WTC11 (cell line): ENCODE data around the gene KIF6. TPM values are rescaled to one million over a fixed set of nuclear protein-coding genes. Genes with fewer than 3 reads are reported as not detected.

Experiments
- ATAC-seq: fragments of 200-7000 bp; cut with Tn5 transposase; 2 replicates; pipeline ENCODE4 v1.10.0; 2021; ENCODE audit warnings: mild to moderate bottlenecking, moderate library complexity
- CTCF ChIA-PET: fragments of 300-600 bp; sonication (Branson Sonifier 250); formaldehyde crosslinking; loops from one replicate; lab custom pipeline; 2021; ENCODE audit warnings: antibody characterized with exemption; lab: Charles Lee
- POLR2A ChIA-PET: fragments of 350-600 bp; sonication (Branson Sonifier 250); formaldehyde crosslinking; loops from one replicate; lab custom pipeline; 2021; ENCODE audit warnings: antibody characterized with exemption; lab: Charles Lee
- DNase-seq: peaks from one replicate; pipeline ENCODE4 v3.0.0; 2021; ENCODE audit warnings: low spot score
- H3K27ac Mint-ChIP-seq: 2 replicates; pipeline ENCODE4 v1.8.0; 2021; ENCODE audit warnings: mixed read lengths
- H3K27me3 Mint-ChIP-seq: 2 replicates; pipeline ENCODE4 v1.8.0; 2021; ENCODE audit warnings: low read depth, mild to moderate bottlenecking, moderate library complexity, mixed read lengths
- H3K36me3 Mint-ChIP-seq: 2 replicates; pipeline ENCODE4 v1.8.0; 2021; ENCODE audit warnings: mixed read lengths
- H3K4me1 Mint-ChIP-seq: 2 replicates; pipeline ENCODE4 v1.8.0; 2022; ENCODE audit warnings: mixed read lengths
- H3K4me3 Mint-ChIP-seq: 2 replicates; pipeline ENCODE4 v1.8.0; 2021; ENCODE audit warnings: mild to moderate bottlenecking, moderate library complexity, mixed read lengths
- H3K9me3 Mint-ChIP-seq: 2 replicates; pipeline ENCODE4 v1.8.0; 2021; ENCODE audit warnings: mixed read lengths
- CREB1 ChIP-seq: sonication (generic); formaldehyde crosslinking; IDR thresholded peaks from 2 replicates; pipeline ENCODE4 v1.8.0; 2023; ENCODE audit warnings: mild to moderate bottlenecking, missing genetic modification reagents
- CREM ChIP-seq: sonication (generic); formaldehyde crosslinking; IDR thresholded peaks from 2 replicates; pipeline ENCODE4 v1.8.1; 2022; ENCODE audit warnings: mild to moderate bottlenecking, missing genetic modification reagents, moderate library complexity
- FOXJ3 ChIP-seq: sonication (generic); formaldehyde crosslinking; IDR thresholded peaks from 2 replicates; pipeline ENCODE4 v1.9.0; 2021; ENCODE audit warnings: missing genetic modification reagents, mild to moderate bottlenecking, borderline replicate concordance
- GTF2I ChIP-seq: fragments of 250-450 bp; sonication (Bioruptor Pico); conservative IDR thresholded peaks from 2 replicates; pipeline ENCODE4 v1.4.0; 2021; ENCODE audit warnings: mild to moderate bottlenecking
- MXD4 ChIP-seq: fragments of 250-450 bp; sonication (Bioruptor Pico); IDR thresholded peaks from 2 replicates; pipeline ENCODE4 v1.8.0; 2021; ENCODE audit warnings: mild to moderate bottlenecking, moderate library complexity, borderline replicate concordance
- MYBL2 ChIP-seq: sonication (generic); formaldehyde crosslinking; IDR thresholded peaks from 2 replicates; pipeline ENCODE4 v1.8.1; 2023; ENCODE audit warnings: mild to moderate bottlenecking, moderate library complexity, missing genetic modification reagents
- NFATC4 ChIP-seq: fragments of 250-450 bp; sonication (Bioruptor Pico); IDR thresholded peaks from 2 replicates; pipeline ENCODE4 v1.9.0; 2021; ENCODE audit warnings: mild to moderate bottlenecking
- NR1H2 ChIP-seq: sonication (generic); formaldehyde crosslinking; IDR thresholded peaks from 2 replicates; pipeline ENCODE4 v1.9.0; 2021; ENCODE audit warnings: mild to moderate bottlenecking, moderate library complexity, missing genetic modification reagents
- NR2C2 ChIP-seq: sonication (generic); formaldehyde crosslinking; IDR thresholded peaks from 2 replicates; pipeline ENCODE4 v1.8.0; 2022; ENCODE audit warnings: mild to moderate bottlenecking, missing genetic modification reagents
- RELA ChIP-seq: sonication (generic); formaldehyde crosslinking; IDR thresholded peaks from 2 replicates; pipeline ENCODE4 v1.8.1; 2022; ENCODE audit warnings: missing genetic modification reagents, mild to moderate bottlenecking, borderline replicate concordance
- RORB ChIP-seq: fragments of 250-450 bp; sonication (Bioruptor Pico); IDR thresholded peaks from 2 replicates; pipeline ENCODE4 v1.9.0; 2021; ENCODE audit warnings: mild to moderate bottlenecking
- TEAD1 ChIP-seq: sonication (generic); formaldehyde crosslinking; IDR thresholded peaks from 2 replicates; pipeline ENCODE4 v1.8.0; 2022; ENCODE audit warnings: mild to moderate bottlenecking, missing genetic modification reagents
- TEAD4 ChIP-seq: sonication (generic); formaldehyde crosslinking; IDR thresholded peaks from 2 replicates; pipeline ENCODE4 v1.8.0; 2022; ENCODE audit warnings: mild to moderate bottlenecking, missing genetic modification reagents
- ZBTB21 ChIP-seq: sonication (generic); formaldehyde crosslinking; IDR thresholded peaks from 2 replicates; pipeline ENCODE4 v1.8.1; 2023; ENCODE audit warnings: mild to moderate bottlenecking, missing genetic modification reagents, borderline replicate concordance
- ZNF263 ChIP-seq: sonication (generic); formaldehyde crosslinking; IDR thresholded peaks from 2 replicates; pipeline ENCODE4 v1.8.1; 2022; ENCODE audit warnings: low read depth, mild to moderate bottlenecking, moderate library complexity, missing genetic modification reagents
- ZNF317 ChIP-seq: sonication (generic); formaldehyde crosslinking; IDR thresholded peaks from 2 replicates; pipeline ENCODE4 v1.8.1; 2023; ENCODE audit warnings: low read depth, mild to moderate bottlenecking, moderate library complexity, missing genetic modification reagents, borderline replicate concordance
- ZNF416 ChIP-seq: fragments of 250-450 bp; sonication (Bioruptor Pico); IDR thresholded peaks from 2 replicates; pipeline ENCODE4 v1.9.0; 2021; ENCODE audit warnings: mild to moderate bottlenecking, inconsistent platforms
- ZNF423 ChIP-seq: fragments of 250-450 bp; sonication (Bioruptor Pico); IDR thresholded peaks from 2 replicates; pipeline ENCODE4 v2.1.2; 2022; ENCODE audit warnings: mild to moderate bottlenecking, moderate library complexity
- ZNF671 ChIP-seq: fragments of 250-450 bp; sonication (Bioruptor Pico); IDR thresholded peaks from 2 replicates; pipeline ENCODE4 v1.8.0; 2021; ENCODE audit warnings: mild to moderate bottlenecking
- total RNA-seq: library from RNA; stranded (reverse); gene quantifications from 3 replicates; pipeline ENCODE4 v1.2.3, GENCODE V29; 2021
- TF ChIP-seq, protein P1 (sequence below): sonication (generic); formaldehyde crosslinking; IDR thresholded peaks from 2 replicates; pipeline ENCODE4 v1.8.0; 2023; ENCODE audit warnings: mild to moderate bottlenecking, missing genetic modification reagents
- TF ChIP-seq, protein P2 (sequence below): fragments of 200-600 bp; IDR thresholded peaks from 2 replicates; pipeline ENCODE4 v1.8.0; 2022; ENCODE audit warnings: antibody characterized with exemption
- TF ChIP-seq, protein P3 (sequence below): sonication (generic); formaldehyde crosslinking; IDR thresholded peaks from 2 replicates; pipeline ENCODE4 v1.8.1; 2023; ENCODE audit warnings: mild to moderate bottlenecking, missing genetic modification reagents, moderate library complexity
- TF ChIP-seq, protein P4 (sequence below): sonication (generic); formaldehyde crosslinking; IDR thresholded peaks from 2 replicates; pipeline ENCODE4 v1.8.1; 2022; ENCODE audit warnings: low read depth, missing genetic modification reagents, borderline replicate concordance
- TF ChIP-seq, protein P5 (sequence below): fragments of 250-450 bp; sonication (Bioruptor Pico); IDR thresholded peaks from 2 replicates; pipeline ENCODE4 v1.8.0; 2021; ENCODE audit warnings: mild to moderate bottlenecking

Gene KIF6
- total RNA-seq, 1 experiment from 2014 or later: 0.57 TPM

DNA sequence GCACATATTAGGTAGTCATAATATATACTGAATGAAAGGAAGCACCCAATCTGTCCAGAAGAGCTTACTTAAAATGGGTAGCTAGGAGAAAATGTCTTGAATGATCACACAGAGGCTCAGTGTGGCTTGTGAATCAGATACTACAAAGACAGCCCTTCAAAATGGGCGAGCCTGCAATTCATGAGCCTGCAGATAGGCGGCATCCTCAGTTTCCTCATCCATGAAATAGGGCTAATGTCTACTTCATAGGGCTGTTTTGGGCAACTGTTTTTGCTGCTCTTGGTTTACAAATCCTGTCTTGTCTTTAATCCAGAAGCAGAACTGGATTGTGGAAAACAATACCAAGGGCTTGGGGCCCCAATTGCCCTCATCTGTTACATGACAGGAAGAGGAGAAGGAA lies 273.4 kb downstream of the KIF6 start:
- H3K27ac Mint-ChIP-seq: no peak overlapping the region
- DNase-seq (peak; percentile 55), ATAC-seq (peak; percentile 46; the same call in 1 of the 2 replicates)
- POLR2A ChIA-PET: no interaction called here
- peaks cover 18% of the 10 kb centered on the region for H3K9me3 Mint-ChIP-seq
- TF ChIP-seq, protein P1, sequence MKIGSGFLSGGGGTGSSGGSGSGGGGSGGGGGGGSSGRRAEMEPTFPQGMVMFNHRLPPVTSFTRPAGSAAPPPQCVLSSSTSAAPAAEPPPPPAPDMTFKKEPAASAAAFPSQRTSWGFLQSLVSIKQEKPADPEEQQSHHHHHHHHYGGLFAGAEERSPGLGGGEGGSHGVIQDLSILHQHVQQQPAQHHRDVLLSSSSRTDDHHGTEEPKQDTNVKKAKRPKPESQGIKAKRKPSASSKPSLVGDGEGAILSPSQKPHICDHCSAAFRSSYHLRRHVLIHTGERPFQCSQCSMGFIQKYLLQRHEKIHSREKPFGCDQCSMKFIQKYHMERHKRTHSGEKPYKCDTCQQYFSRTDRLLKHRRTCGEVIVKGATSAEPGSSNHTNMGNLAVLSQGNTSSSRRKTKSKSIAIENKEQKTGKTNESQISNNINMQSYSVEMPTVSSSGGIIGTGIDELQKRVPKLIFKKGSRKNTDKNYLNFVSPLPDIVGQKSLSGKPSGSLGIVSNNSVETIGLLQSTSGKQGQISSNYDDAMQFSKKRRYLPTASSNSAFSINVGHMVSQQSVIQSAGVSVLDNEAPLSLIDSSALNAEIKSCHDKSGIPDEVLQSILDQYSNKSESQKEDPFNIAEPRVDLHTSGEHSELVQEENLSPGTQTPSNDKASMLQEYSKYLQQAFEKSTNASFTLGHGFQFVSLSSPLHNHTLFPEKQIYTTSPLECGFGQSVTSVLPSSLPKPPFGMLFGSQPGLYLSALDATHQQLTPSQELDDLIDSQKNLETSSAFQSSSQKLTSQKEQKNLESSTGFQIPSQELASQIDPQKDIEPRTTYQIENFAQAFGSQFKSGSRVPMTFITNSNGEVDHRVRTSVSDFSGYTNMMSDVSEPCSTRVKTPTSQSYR (CRISPR knock-in tag): no peak
- TF ChIP-seq GTF2I (CRISPR knock-in tag) (peak; percentile 92), NR1H2 (no peak), FOXJ3 (no peak), ZNF416 (CRISPR knock-in tag) (no peak), CREB1 (no peak), MXD4 (CRISPR knock-in tag) (no peak)
- TF ChIP-seq, protein P2, sequence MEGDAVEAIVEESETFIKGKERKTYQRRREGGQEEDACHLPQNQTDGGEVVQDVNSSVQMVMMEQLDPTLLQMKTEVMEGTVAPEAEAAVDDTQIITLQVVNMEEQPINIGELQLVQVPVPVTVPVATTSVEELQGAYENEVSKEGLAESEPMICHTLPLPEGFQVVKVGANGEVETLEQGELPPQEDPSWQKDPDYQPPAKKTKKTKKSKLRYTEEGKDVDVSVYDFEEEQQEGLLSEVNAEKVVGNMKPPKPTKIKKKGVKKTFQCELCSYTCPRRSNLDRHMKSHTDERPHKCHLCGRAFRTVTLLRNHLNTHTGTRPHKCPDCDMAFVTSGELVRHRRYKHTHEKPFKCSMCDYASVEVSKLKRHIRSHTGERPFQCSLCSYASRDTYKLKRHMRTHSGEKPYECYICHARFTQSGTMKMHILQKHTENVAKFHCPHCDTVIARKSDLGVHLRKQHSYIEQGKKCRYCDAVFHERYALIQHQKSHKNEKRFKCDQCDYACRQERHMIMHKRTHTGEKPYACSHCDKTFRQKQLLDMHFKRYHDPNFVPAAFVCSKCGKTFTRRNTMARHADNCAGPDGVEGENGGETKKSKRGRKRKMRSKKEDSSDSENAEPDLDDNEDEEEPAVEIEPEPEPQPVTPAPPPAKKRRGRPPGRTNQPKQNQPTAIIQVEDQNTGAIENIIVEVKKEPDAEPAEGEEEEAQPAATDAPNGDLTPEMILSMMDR: peak; percentile 82
- TF ChIP-seq, protein P3, sequence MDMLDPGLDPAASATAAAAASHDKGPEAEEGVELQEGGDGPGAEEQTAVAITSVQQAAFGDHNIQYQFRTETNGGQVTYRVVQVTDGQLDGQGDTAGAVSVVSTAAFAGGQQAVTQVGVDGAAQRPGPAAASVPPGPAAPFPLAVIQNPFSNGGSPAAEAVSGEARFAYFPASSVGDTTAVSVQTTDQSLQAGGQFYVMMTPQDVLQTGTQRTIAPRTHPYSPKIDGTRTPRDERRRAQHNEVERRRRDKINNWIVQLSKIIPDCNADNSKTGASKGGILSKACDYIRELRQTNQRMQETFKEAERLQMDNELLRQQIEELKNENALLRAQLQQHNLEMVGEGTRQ: no peak
- H3K27me3 Mint-ChIP-seq: peaks cover 2% of the 10 kb centered on the region; the same call in 1 of the 2 replicates
- CTCF ChIA-PET: interaction anchor here (0.6 to 1.3 kb wide), 7 partner anchors 9 to 1334 kb away, joined by 3 to 5 read pairs (median 3); partner anchors contain the start of gene KIF6
- peaks cover 7% of the 10 kb centered on the region; the same call in 1 of the 2 replicates for H3K4me1 Mint-ChIP-seq
- no peak overlapping the region for H3K4me3 Mint-ChIP-seq
- peaks cover 12% of the 10 kb centered on the region for H3K36me3 Mint-ChIP-seq

DNA sequence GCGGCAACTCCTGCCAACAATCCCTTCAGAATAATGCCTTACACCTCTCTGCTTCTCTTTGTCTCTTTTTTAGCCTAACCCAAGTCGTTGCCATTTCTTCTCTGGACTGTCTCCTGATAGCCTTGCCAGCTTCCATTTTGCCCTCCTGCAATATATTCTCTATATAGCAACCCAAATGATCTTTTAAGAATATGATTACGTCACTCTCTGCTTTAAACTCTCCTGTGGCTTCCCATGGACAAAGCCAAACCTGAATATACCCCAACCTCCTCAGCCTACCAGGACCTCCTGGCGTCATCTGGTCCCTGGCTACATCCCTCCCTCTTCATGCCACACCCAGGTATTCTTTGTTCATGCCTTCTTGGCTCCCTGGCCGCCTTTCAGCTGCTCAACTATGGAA lies 276.2 kb downstream of the KIF6 start:
- ChIA-PET POLR2A (no interaction called here), CTCF (no interaction called here)
- Mint-ChIP-seq H3K9me3 (peaks cover 12% of the 10 kb centered on the region), H3K27me3 (peaks cover 2% of the 10 kb centered on the region; the same call in 1 of the 2 replicates), H3K4me3 (no peak overlapping the region), H3K4me1 (peaks cover 7% of the 10 kb centered on the region), H3K36me3 (peaks cover 4% of the 10 kb centered on the region)
- no peak for DNase-seq
- TF ChIP-seq FOXJ3: no peak
- TF ChIP-seq, all 79 proteins: peak for 0
- ATAC-seq: no peak
- H3K27ac Mint-ChIP-seq: no peak overlapping the region

DNA sequence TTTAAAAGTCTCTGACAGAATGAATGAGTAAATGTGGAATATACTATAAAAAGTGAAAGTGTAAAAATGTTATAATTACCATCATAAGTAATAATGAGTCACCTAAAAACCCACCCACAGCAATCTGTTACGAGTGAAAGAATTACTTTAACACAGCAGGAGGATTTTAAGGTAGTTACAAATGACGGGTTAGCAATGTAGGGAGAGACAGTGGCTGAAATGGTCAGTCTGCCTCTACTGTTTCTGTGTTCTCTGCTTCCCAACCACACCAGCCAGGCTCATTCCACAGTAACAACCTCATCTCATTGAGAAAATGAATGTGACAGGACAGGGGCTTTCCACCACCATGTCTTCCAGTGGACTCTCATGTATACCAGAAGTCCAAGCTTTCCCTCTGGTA lies 278.3 kb downstream of the KIF6 start:
- H3K4me3 Mint-ChIP-seq: no peak overlapping the region
- ATAC-seq: no peak
- no peaks in the 10 kb centered on the region for H3K36me3 Mint-ChIP-seq
- ChIA-PET CTCF (interaction anchor here (0.8 kb wide), 1 partner anchor 14 kb away, joined by 3 read pairs; no protein-coding TSS in a partner anchor), POLR2A (no interaction called here)
- no peak for DNase-seq
- H3K27ac Mint-ChIP-seq: no peak overlapping the region
- H3K9me3 Mint-ChIP-seq: 0 out of 2 replicates have a peak, but pooled peaks cover 3% of the 10 kb centered on the region
- H3K27me3 Mint-ChIP-seq: peaks cover 2% of the 10 kb centered on the region; the same call in 1 of the 2 replicates
- peaks cover 7% of the 10 kb centered on the region for H3K4me1 Mint-ChIP-seq
- TF ChIP-seq CREM (CRISPR knock-in tag) (no peak), MYBL2 (CRISPR knock-in tag) (no peak), ZNF423 (CRISPR knock-in tag) (no peak), TEAD4 (CRISPR knock-in tag) (no peak), NFATC4 (CRISPR knock-in tag) (no peak), RORB (CRISPR knock-in tag) (no peak), ZNF317 (CRISPR knock-in tag) (no peak), RELA (CRISPR knock-in tag) (no peak), ZNF263 (CRISPR knock-in tag) (no peak), ZBTB21 (no peak), NR2C2 (CRISPR knock-in tag) (no peak), TEAD1 (CRISPR knock-in tag) (no peak), ZNF671 (CRISPR knock-in tag) (no peak)
- TF ChIP-seq, protein P4, sequence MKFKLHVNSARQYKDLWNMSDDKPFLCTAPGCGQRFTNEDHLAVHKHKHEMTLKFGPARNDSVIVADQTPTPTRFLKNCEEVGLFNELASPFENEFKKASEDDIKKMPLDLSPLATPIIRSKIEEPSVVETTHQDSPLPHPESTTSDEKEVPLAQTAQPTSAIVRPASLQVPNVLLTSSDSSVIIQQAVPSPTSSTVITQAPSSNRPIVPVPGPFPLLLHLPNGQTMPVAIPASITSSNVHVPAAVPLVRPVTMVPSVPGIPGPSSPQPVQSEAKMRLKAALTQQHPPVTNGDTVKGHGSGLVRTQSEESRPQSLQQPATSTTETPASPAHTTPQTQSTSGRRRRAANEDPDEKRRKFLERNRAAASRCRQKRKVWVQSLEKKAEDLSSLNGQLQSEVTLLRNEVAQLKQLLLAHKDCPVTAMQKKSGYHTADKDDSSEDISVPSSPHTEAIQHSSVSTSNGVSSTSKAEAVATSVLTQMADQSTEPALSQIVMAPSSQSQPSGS (CRISPR knock-in tag): no peak
- TF ChIP-seq, protein P2: no peak
- TF ChIP-seq, protein P5, sequence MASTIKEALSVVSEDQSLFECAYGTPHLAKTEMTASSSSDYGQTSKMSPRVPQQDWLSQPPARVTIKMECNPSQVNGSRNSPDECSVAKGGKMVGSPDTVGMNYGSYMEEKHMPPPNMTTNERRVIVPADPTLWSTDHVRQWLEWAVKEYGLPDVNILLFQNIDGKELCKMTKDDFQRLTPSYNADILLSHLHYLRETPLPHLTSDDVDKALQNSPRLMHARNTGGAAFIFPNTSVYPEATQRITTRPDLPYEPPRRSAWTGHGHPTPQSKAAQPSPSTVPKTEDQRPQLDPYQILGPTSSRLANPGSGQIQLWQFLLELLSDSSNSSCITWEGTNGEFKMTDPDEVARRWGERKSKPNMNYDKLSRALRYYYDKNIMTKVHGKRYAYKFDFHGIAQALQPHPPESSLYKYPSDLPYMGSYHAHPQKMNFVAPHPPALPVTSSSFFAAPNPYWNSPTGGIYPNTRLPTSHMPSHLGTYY (CRISPR knock-in tag): no peak
